HFF-Myc (cell line): ENCODE measurements around the gene SDK2.

ENCODE experiments used
- DNase-seq: peaks from one replicate; pipeline ENCODE4 v3.0.0-alpha.2; 2011; ENCODE audit warnings: low read depth; ENCODE audit errors: extremely low read depth
- H3K4me3 ChIP-seq: replicated peaks from 2 replicates; pipeline ENCODE4 v1.5.1; 2011; ENCODE audit warnings: low read depth, mild to moderate bottlenecking, control low read depth, low read length
- CTCF ChIP-seq: IDR thresholded peaks from 2 replicates; pipeline ENCODE4 v1.5.1; 2012; ENCODE audit warnings: mild to moderate bottlenecking, low read depth, low read length, control low read depth; ENCODE audit errors: missing control alignments

SDK2 gene

GRCh38 chr17:73609060-73609459, 35.2 kb downstream of the SDK2 start:
- no peak for TF ChIP-seq CTCF
- no peak for DNase-seq
- H3K4me3 ChIP-seq = no peak overlapping the region

GRCh38 chr17:73605444-73605843, 38.8 kb downstream of the SDK2 start:
- no peak for TF ChIP-seq CTCF
- no peak overlapping the region for H3K4me3 ChIP-seq
- DNase-seq = no peak

GRCh38 chr17:73604476-73604875, 39.8 kb downstream of the SDK2 start:
- no peak for DNase-seq
- TF ChIP-seq CTCF = no peak
- no peak overlapping the region for H3K4me3 ChIP-seq

- no peak for TF ChIP-seq CTCF
- no peak overlapping the region for H3K4me3 ChIP-seq
- DNase-seq = no peak
These were observed 40.3 kb downstream of the SDK2 start for GRCh38 chr17:73603971-73604370.

GRCh38 chr17:73600103-73600871, 44.0 kb downstream of the SDK2 start:
- TF ChIP-seq CTCF = no peak
- no peak overlapping the region for H3K4me3 ChIP-seq
- DNase-seq = peak; percentile 19

GRCh38 chr17:73599599-73599998, 44.6 kb downstream of the SDK2 start:
- DNase-seq = no peak
- no peak for TF ChIP-seq CTCF
- H3K4me3 ChIP-seq = no peak overlapping the region

- no peak for DNase-seq
- no peak for TF ChIP-seq CTCF
- H3K4me3 ChIP-seq = no peak overlapping the region
These were observed 46.0 kb downstream of the SDK2 start for GRCh38 chr17:73598212-73598611.
